Neural progenitor cell (in vitro differentiated cells): ENCODE data around the gene ST3GAL4.

Experiments
- CTCF ChIP-seq: fragments of 200-600 bp; sonication (generic); IDR thresholded peaks from 2 replicates; pipeline ENCODE4 v1.5.1; 2017; ENCODE audit warnings: antibody characterized with exemption, mild to moderate bottlenecking
- EZH2 ChIP-seq: fragments of 200-600 bp; sonication (generic); IDR thresholded peaks from 2 replicates; pipeline ENCODE4 v1.6.1; 2017; ENCODE audit warnings: antibody characterized with exemption, mild to moderate bottlenecking, moderate library complexity
- EZH2phosphoT487 ChIP-seq: fragments of 200-600 bp; sonication (generic); IDR thresholded peaks from 2 replicates; pipeline ENCODE4 v1.6.1; 2017; ENCODE audit warnings: antibody characterized with exemption

- TF ChIP-seq CTCF (no peak), EZH2 (no peak), EZH2phosphoT487 (no peak)
Measured at GRCh38 chr11:126438272-126438671, 82.8 kb downstream of the ST3GAL4 start.
